Measurements from ENCODE around the gene ARHGEF2.

The ARHGEF2 gene

DNA sequence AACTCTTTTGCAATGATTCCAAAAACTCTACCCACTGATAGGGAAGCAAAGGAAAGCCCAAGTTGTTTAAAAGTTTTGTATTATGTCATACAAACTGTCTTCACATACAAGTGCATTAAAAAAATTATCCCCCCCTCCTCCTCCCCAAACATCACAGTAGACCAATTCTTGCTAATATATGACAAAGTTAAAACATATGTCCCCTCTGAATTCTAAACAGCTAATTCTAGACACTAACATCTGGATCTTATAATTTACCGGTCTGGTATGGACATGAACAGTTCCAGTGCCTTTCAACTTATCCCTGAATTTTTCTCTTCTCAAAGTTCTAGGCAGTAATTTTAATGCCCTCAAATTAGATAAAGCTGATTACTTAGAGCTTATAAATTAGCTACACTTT is 80.6 kb downstream of the ARHGEF2 start:
- H3K9me3 Mint-ChIP-seq, result no peaks in the 10 kb centered on the region
- H3K4me3 Mint-ChIP-seq, result no peak overlapping the region
- no peak for ATAC-seq
- no peak overlapping the region for H3K27ac Mint-ChIP-seq
- H3K27me3 Mint-ChIP-seq, result no peaks in the 10 kb centered on the region
- peaks cover 36% of the 10 kb centered on the region for H3K36me3 Mint-ChIP-seq
- H3K4me1 Mint-ChIP-seq, result no peaks in the 10 kb centered on the region
